ENCODE results near the gene CHCHD3.

- TF ChIP-seq, protein P1, sequence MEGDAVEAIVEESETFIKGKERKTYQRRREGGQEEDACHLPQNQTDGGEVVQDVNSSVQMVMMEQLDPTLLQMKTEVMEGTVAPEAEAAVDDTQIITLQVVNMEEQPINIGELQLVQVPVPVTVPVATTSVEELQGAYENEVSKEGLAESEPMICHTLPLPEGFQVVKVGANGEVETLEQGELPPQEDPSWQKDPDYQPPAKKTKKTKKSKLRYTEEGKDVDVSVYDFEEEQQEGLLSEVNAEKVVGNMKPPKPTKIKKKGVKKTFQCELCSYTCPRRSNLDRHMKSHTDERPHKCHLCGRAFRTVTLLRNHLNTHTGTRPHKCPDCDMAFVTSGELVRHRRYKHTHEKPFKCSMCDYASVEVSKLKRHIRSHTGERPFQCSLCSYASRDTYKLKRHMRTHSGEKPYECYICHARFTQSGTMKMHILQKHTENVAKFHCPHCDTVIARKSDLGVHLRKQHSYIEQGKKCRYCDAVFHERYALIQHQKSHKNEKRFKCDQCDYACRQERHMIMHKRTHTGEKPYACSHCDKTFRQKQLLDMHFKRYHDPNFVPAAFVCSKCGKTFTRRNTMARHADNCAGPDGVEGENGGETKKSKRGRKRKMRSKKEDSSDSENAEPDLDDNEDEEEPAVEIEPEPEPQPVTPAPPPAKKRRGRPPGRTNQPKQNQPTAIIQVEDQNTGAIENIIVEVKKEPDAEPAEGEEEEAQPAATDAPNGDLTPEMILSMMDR (conservative IDR thresholded peaks at IDR 0.05; ENCODE audit: low read depth, low read length), result no peak
- no peak for TF ChIP-seq EZH2 (IDR thresholded peaks at IDR 0.05; ENCODE audit: low read length, unreplicated experiment)
Observed at GRCh38 chr7:132881317-132881716, 200.6 kb downstream of the CHCHD3 start.
